ENCODE measurements around the gene TRAPPC11.

DNA sequence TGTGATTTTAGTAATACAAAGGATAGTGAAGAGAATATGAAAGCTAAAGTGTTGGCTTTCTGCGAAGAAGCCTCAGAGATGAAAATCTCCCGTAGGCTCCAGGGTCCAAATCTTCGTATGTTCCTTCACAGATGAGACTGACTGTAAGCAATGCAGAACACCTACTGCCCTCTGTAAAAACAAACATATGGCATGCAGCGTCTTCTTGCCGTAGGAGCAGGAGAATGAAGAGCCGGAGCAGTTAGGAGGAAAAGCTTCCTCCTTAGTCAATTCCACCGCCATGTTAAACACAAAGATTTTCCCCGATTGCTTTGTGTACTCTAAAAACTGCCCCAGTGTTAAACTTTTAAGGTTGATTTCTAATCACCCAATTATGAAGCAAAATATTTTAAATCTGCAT is 22.6 kb upstream of the TRAPPC11 start:
- TF ChIP-seq, protein P1, sequence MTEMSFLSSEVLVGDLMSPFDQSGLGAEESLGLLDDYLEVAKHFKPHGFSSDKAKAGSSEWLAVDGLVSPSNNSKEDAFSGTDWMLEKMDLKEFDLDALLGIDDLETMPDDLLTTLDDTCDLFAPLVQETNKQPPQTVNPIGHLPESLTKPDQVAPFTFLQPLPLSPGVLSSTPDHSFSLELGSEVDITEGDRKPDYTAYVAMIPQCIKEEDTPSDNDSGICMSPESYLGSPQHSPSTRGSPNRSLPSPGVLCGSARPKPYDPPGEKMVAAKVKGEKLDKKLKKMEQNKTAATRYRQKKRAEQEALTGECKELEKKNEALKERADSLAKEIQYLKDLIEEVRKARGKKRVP (CRISPR knock-in tag; IDR thresholded peaks at IDR 0.05): no peak
- TF ChIP-seq ELF4 (CRISPR knock-in tag; IDR thresholded peaks at IDR 0.05) (no peak), EZH2 (IDR thresholded peaks at IDR 0.05; ENCODE audit: borderline replicate concordance, low read depth, low read length) (no peak), MIER1 (IDR thresholded peaks at IDR 0.05; ENCODE audit: low read depth) (no peak)
- TF ChIP-seq, protein P2, sequence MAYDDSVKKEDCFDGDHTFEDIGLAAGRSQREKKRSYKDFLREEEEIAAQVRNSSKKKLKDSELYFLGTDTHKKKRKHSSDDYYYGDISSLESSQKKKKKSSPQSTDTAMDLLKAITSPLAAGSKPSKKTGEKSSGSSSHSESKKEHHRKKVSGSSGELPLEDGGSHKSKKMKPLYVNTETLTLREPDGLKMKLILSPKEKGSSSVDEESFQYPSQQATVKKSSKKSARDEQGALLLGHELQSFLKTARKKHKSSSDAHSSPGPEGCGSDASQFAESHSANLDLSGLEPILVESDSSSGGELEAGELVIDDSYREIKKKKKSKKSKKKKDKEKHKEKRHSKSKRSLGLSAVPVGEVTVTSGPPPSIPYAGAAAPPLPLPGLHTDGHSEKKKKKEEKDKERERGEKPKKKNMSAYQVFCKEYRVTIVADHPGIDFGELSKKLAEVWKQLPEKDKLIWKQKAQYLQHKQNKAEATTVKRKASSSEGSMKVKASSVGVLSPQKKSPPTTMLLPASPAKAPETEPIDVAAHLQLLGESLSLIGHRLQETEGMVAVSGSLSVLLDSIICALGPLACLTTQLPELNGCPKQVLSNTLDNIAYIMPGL (CRISPR knock-in tag; IDR thresholded peaks at IDR 0.05): no peak
- TF ChIP-seq, protein P3, sequence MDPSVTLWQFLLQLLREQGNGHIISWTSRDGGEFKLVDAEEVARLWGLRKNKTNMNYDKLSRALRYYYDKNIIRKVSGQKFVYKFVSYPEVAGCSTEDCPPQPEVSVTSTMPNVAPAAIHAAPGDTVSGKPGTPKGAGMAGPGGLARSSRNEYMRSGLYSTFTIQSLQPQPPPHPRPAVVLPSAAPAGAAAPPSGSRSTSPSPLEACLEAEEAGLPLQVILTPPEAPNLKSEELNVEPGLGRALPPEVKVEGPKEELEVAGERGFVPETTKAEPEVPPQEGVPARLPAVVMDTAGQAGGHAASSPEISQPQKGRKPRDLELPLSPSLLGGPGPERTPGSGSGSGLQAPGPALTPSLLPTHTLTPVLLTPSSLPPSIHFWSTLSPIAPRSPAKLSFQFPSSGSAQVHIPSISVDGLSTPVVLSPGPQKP (CRISPR knock-in tag; IDR thresholded peaks at IDR 0.05): no peak
- TF ChIP-seq, protein P4, sequence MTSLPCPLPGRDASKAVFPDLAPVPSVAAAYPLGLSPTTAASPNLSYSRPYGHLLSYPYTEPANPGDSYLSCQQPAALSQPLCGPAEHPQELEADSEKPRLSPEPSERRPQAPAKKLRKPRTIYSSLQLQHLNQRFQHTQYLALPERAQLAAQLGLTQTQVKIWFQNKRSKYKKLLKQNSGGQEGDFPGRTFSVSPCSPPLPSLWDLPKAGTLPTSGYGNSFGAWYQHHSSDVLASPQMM (CRISPR knock-in tag; IDR thresholded peaks at IDR 0.05): no peak
